KMS-11 (cell line): ENCODE measurements around the gene ACSBG1.

Experiments used
- H2AFZ ChIP-seq: fragments of 200-600 bp; sonication (generic); 2 replicates; pipeline ENCODE4 v1.6.1; 2016; ENCODE audit warnings: antibody characterized with exemption, mixed run types, low read depth
- H3K27ac ChIP-seq: fragments of 200-600 bp; sonication (generic); 2 replicates; pipeline ENCODE4 v1.6.1; 2016; ENCODE audit warnings: mild to moderate bottlenecking, mixed run types
- H3K27me3 ChIP-seq: fragments of 200-600 bp; sonication (generic); 2 replicates; pipeline ENCODE4 v1.6.1; 2017; ENCODE audit warnings: mild to moderate bottlenecking, low read depth, mixed run types, moderate library complexity; ENCODE audit not compliant: insufficient read depth
- H3K36me3 ChIP-seq: fragments of 200-600 bp; sonication (generic); 2 replicates; pipeline ENCODE4 v1.6.1; 2017; ENCODE audit warnings: mild to moderate bottlenecking, mixed run types; ENCODE audit not compliant: insufficient read depth
- H3K4me1 ChIP-seq: fragments of 200-600 bp; sonication (generic); 2 replicates; pipeline ENCODE4 v1.6.1; 2016; ENCODE audit warnings: mild to moderate bottlenecking, low read depth, mixed run types; ENCODE audit not compliant: poor library complexity, severe bottlenecking
- H3K4me2 ChIP-seq: fragments of 200-600 bp; sonication (generic); 2 replicates; pipeline ENCODE4 v1.7.0; 2016; ENCODE audit warnings: mild to moderate bottlenecking, mixed run types
- H3K4me3 ChIP-seq: fragments of 200-600 bp; sonication (generic); IDR thresholded peaks from 2 replicates; pipeline ENCODE4 v1.6.1; 2017; ENCODE audit warnings: low read depth, low read length, mixed read lengths; ENCODE audit not compliant: insufficient read depth
- H3K79me2 ChIP-seq: fragments of 200-600 bp; sonication (generic); 2 replicates; pipeline ENCODE4 v1.6.1; 2016; ENCODE audit warnings: low read depth, mixed run types; ENCODE audit not compliant: insufficient read depth
- H3K9ac ChIP-seq: fragments of 200-600 bp; sonication (generic); 2 replicates; pipeline ENCODE4 v1.6.1; 2016; ENCODE audit warnings: mild to moderate bottlenecking, mixed run types
- H4K20me1 ChIP-seq: fragments of 200-600 bp; sonication (generic); 2 replicates; pipeline ENCODE4 v1.6.1; 2016; ENCODE audit warnings: mild to moderate bottlenecking, mixed run types; ENCODE audit not compliant: insufficient read depth
- CTCF ChIP-seq: fragments of 200-600 bp; sonication (generic); conservative IDR thresholded peaks from 2 replicates; pipeline ENCODE4 v1.6.1; 2017; ENCODE audit warnings: low read depth, mild to moderate bottlenecking, antibody characterized with exemption, low read length, moderate library complexity, mixed read lengths

The ACSBG1 gene

GRCh38 chr15:78220713-78221112 lies 13.7 kb downstream of the ACSBG1 start:
- no peak overlapping the region for H3K27ac ChIP-seq
- no peaks in the 10 kb centered on the region for H3K4me1 ChIP-seq
- H3K79me2 ChIP-seq, result no peaks in the 10 kb centered on the region
- H3K4me3 ChIP-seq, result no peak overlapping the region
- H2AFZ ChIP-seq, result no peak overlapping the region
- no peak for TF ChIP-seq CTCF
- no peaks in the 10 kb centered on the region for H4K20me1 ChIP-seq
- no peak overlapping the region for H3K9ac ChIP-seq
- no peaks in the 10 kb centered on the region for H3K27me3 ChIP-seq
- H3K4me2 ChIP-seq, result no peak overlapping the region
- no peaks in the 10 kb centered on the region for H3K36me3 ChIP-seq

GRCh38 chr15:78216276-78217104 lies 17.9 kb downstream of the ACSBG1 start:
- Histone ChIP-seq H3K4me2 (no peak overlapping the region), H3K4me3 (no peak overlapping the region), H3K4me1 (no peaks in the 10 kb centered on the region), H2AFZ (no peak overlapping the region), H3K79me2 (no peaks in the 10 kb centered on the region), H3K36me3 (no peaks in the 10 kb centered on the region), H3K27ac (no peak overlapping the region), H3K27me3 (no peaks in the 10 kb centered on the region), H4K20me1 (no peaks in the 10 kb centered on the region), H3K9ac (no peak overlapping the region)
- TF ChIP-seq CTCF, result no peak

- H3K27me3 ChIP-seq, result no peaks in the 10 kb centered on the region
- H3K4me1 ChIP-seq, result no peaks in the 10 kb centered on the region
- no peaks in the 10 kb centered on the region for H3K36me3 ChIP-seq
- H2AFZ ChIP-seq, result no peak overlapping the region
- no peak overlapping the region for H3K27ac ChIP-seq
- no peak overlapping the region for H3K4me2 ChIP-seq
- no peaks in the 10 kb centered on the region for H3K79me2 ChIP-seq
- TF ChIP-seq CTCF, result no peak
- no peak overlapping the region for H3K9ac ChIP-seq
- H4K20me1 ChIP-seq, result no peaks in the 10 kb centered on the region
- H3K4me3 ChIP-seq, result no peak overlapping the region
Measured at GRCh38 chr15:78213956-78214355, 20.4 kb downstream of the ACSBG1 start.

- H3K27ac ChIP-seq, result no peak overlapping the region
- H3K36me3 ChIP-seq, result no peaks in the 10 kb centered on the region
- H3K27me3 ChIP-seq, result no peaks in the 10 kb centered on the region
- TF ChIP-seq CTCF, result no peak
- no peak overlapping the region for H3K4me2 ChIP-seq
- no peak overlapping the region for H2AFZ ChIP-seq
- no peaks in the 10 kb centered on the region for H3K4me1 ChIP-seq
- no peak overlapping the region for H3K9ac ChIP-seq
- no peaks in the 10 kb centered on the region for H4K20me1 ChIP-seq
- no peaks in the 10 kb centered on the region for H3K79me2 ChIP-seq
- H3K4me3 ChIP-seq, result no peak overlapping the region
Measured at GRCh38 chr15:78213425-78213750, 21.0 kb downstream of the ACSBG1 start.
